Measurements from ENCODE around the gene TMA7B.

GRCh38 chr22:39946126-39946502, 14.1 kb upstream of the TMA7B start:
- TF ChIP-seq CTCF (IDR thresholded peaks at IDR 0.05) (no peak), POLR2A (IDR thresholded peaks at IDR 0.05) (no peak)

All from Peyer's patch (tissue), 4 donors.